NCI-H1417 treated with DMSO at 0.1 percent for 48 hours (cell line): ENCODE measurements around the gene OGN.

Experiments used
- DNase-seq: peaks from one replicate; lab custom pipeline; 2025; lab: John Stamatoyannopoulos, UW

The OGN gene

DNA sequence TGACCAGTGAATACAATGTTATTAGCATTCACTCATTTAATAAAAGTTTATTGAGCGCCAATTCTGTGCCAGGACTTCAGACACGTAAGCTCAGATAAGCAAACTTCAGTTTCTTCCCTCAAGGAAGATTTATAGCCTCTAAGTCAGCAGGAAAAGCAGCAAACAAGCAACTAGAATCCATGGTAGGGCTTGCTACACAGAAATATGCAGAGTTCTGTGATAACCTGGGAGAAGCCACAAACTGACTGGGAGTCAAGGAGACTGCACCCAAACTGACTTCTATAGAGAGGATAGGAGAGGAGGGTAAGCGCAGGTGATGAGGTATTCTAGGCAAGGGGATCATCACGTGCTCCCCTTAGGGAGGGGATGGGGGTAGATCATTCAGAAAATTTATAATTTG, 1.4 kb upstream of the OGN start:
- DNase-seq: no peak

DNA sequence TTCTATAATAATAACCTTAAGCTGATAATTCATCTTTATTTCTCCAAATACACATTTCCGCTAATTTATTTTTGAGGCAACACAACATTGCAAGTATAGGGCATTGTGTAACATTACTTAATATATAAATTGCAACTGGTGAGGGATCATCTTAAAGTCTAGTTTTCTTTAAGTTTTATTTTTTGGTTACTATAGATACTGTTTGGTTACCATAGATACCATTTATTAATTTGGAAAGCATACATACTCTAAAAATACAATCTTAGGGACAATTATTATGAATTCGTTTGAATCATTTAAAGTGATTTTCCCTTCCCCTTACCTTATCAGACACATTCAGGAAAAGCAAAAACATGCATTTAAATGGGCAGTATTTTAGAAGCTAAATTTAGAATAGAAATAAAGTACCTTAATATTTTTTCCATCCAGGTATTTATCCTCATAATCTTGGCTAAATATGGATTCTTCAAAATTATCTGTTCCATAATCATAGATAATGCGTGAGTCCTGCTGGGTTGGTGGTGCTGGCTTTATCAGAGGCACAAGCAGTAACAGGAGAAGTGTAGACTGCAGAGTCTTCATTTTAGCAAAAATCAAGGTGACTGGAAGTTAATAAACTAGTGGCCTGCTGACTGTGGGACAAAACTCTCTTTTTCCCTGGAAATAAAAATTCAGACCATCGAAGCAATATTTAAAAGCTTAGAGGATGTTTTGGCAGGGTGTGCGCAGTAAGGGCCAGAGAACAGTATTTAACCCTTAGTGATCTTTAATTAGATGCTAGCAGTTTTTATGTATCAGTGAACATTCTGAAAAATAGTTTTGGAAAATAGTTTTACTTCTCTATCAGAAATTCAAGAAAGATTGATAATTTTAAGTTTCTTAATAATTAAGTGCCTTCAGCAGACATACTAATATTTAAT, 1.3 kb downstream of the OGN start:
- DNase-seq: no peak

DNA sequence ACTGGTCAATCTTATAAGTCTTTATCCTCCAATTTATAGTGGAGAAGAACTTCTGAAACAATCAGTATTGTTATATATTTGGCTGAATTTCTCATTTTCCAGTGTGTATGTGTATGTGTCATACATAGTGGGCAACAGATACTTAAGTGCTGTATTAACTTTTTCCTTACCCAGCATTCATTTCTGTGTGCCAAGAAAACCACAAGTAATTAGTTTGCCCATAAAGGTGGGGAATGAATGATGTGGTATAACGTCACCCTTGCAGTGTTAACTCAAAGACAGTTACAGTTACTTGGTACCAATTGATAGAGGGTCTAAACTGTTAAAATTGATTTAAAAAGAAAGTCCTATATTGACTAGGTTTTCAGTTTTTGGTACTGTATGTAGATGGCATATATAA, 2.0 kb downstream of the OGN start:
- no peak for DNase-seq

DNA sequence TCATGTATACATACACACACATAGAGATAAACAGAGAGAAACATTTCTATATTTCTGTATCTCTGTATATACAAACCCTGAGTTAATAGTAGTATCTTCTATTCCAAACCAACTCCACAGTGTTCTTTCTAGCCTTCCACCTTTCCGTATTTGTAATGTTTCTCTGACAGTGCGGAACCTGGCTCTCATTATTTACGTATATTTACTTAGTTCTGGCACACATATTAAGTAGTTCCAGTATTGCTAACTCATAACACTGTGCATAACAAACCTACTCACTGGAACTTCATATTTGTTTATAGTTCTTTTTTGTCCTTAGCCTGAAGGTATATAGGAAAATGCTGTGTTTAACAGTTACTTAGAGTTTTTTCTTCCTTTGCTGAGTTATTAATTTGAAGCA, 6.5 kb downstream of the OGN start:
- no peak for DNase-seq

DNA sequence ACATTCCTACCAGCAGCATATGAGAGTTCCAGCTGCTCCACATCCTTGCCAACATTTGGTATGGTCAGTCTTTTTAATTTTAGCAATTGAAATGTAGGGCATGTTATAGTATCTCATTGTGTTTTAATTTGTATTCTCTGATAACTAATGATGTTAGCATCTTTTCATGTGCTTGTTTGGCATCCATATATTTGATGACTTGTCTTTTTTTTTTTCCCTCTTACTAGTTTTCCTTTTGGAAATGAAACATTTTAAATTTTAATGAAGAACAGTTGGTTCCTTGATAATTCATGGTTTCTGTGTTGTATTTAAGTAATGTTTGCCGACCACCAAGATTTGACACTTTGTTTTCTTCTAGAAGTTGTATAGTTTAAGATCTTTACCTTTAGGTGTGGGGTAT, 8.8 kb downstream of the OGN start:
- no peak for DNase-seq

DNA sequence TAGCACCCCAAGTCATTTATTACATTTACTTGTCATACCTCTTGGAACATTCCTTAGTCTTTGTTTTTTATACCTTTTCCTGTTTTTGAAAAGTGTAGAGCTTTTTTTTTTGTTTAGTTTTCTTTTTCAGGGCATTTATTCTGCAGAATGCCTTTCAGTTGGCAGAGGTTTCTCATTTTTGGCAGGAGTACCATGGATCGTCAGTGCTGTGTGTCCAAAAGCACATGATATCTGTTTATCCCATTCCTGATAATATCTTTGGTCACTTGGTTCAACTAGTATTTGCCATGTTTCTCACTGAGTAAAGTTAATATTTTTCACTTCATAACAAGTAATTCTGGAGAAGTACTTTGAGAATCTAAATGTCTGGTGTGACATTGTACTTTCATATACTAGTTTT, 10.7 kb downstream of the OGN start:
- DNase-seq: no peak

DNA sequence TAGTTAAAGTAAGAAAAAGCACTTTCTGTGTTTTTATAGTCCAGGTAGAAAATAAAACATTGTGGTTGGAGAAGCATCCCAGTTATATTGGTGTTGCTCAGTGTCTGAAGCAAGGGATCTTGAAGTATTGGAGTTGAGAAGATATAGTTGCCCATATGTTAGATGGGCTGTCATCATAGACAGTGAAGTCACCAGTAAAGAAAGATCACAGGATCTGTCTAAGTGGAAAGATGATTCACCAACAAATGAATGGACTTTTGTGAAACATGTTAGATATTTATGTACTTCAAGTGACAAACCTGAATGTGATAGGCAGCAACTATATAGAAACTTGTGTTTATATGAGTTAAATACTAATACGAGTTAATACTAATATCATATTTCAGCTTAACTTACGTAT, 11.7 kb downstream of the OGN start:
- no peak for DNase-seq

DNA sequence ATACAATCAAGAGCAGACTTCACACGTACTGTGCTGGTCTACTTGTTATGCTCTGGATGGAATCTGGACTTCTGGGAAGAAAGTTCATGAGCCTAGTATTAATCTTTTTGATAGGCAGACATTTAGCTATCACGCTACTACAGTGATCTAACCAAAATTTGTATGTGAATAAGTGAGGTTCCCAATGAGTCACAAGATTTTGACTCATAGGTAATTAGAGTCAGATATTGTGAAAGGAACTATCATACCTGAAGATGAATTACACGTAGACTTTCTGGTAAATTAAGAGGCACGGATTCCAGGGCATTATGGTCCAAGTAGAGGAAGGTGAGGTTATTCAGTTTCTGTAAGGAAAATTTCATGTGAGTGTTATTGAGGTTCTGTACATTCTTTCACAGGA, 18.4 kb downstream of the OGN start:
- no peak for DNase-seq

DNA sequence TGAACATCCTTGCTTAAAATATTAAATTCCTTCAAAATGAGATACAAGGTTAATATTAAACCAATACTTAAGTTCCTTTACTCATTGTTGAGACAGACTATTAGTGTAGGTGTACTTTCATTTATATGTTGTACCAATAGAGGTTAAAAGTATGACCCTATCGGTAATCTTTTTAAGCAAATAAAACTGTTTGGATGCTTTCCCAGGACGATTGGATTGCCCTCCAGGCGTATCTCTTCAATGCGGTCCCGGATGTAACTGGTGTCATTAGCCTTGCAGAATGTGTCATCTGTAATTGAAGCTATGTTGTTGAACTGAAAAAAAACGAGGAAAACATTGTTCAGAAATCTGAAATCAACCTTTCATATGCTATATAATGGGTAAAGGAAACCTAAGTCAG, 18.9 kb downstream of the OGN start:
- DNase-seq: no peak

DNA sequence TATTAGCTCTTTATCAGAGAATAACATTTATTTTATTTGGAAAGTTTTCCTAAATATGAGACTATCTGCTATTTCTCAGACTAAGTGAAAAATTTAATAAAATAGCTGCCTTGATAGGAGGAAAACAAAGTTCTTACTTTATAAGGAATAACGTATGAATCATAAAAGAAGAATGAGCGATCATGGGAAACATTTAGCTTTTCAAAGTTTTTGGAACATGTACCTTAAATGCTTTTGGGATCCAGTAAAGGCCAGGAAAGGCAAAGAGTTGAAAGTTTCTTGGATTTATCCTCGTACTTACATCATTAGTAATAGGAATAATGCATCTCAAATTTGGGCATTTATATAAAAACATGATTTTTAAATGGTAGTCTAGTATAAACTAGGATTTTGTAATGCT, 19.4 kb downstream of the OGN start:
- no peak for DNase-seq

DNA sequence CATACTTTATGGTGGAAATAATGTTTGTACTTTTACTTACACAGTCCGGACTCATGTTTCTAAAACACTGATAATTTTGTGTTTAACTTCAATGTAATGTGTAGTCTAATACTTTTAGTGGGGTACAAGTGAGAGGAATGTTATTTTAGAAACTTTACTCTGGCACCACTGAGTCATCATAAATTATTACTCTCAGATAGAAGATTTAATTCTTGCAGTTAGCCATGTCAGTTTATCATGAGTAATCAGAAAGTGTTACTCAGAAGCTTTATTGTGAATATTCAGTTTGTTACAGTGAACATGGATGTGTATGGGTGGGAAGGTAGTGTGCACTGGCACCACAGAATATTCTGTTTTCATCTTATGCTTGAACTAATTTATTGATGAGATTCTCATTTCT, 20.0 kb downstream of the OGN start:
- no peak for DNase-seq

DNA sequence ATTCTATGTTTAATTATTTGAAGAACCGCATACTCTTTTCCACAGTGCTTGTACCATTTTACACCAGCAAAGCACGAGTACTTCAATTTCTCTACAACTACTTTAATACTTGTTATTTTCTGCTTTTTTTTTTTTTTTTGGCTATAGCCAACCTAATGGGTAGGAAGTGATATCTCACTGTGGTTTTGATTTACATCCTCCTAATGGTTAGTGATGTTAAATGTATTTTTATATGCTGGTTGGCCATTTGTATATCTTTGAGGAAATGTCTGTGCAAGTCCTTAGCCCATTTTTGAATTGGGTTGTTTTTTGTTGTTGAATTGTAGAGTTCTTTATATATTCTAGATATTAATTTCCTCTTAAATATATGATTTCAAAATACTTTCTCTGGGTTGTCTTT, 22.6 kb downstream of the OGN start:
- DNase-seq: no peak

DNA sequence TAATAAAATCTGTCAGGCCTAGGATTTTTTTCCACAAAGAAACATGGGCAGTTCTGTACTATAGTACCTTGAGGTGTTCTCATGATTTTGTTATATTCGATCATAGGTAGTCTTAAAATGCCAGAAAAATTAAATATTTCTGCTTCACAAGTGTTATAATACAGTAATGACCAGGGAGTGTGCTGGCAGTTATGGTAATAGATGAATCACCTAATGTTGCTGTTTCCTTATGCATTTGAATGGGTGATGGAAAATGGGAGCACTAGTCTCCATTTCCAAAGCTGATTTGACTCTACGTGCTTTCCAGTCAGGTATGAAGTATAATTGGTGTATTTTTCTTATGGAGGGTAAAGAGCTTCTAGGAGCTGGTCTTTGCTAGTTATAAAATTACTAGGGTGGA, 23.8 kb downstream of the OGN start:
- no peak for DNase-seq

DNA sequence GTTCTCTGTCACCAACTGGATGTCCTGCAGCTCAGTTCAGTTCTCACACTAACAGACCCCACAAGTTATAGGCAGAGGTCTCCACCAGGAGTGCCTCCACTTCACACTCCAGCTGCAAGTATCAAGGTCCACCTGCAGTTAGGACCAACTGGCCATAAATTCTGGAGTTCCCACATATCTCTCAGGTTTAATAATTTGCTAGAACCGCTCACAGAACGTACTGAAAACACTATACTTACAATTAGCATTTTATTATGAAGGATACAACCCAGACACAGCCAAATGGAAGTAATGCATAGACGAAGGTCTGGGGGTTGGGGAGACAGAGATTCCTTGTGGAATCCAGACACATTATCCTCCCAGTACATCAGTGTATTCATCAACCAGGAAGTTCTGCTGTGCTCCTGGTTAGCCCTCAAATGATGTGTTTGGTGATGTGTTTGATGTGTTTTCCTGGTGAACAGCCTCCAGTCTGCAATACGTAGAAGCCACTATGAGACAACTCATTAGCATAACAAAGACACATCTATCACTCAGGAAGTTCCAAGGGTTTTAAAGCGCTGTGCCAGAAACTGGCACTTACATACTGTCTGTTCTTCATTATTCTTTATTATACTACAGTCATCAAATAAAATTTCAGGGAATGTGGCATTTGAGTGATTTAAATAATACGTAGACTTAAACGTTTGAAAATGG, 25.4 kb downstream of the OGN start:
- DNase-seq: no peak

DNA sequence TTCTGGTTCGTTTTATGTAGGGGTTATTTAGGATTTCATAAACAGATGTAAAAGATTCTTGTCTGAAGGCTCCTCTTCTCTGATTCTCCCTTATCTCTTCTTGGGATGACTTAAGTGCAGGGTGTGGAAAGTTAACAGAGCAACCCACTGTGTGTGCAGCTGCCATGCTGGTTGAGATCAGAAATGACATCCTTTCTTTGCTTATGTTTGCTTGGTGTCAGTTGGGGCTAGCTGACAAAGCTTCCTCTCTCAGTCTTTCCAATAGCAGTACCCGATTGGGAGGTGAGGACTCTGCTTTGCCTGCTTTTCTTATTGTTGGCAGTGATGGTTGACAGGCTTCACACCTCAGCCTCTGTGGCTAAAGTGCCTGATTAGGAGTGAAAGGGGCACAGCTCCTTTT, 26.5 kb downstream of the OGN start:
- DNase-seq: no peak

DNA sequence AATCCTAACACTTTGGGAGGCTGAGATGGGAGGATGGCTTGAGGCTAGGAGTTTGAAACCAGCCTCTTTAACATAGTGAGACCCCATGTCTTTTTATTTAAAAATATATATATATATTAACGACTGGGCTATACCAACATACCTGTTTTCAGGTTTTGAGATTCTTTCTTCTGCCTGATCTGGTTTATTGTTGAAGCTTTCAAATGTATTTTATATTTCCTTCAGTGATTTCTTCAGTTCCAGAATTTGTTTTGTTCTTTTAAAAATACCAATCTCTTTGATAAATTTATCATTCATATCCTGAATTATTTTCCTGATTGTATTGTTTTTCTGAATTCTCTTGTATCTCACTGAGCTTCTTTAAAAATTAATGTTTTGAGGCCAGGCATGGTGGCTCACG, 31.2 kb downstream of the OGN start:
- DNase-seq: no peak

DNA sequence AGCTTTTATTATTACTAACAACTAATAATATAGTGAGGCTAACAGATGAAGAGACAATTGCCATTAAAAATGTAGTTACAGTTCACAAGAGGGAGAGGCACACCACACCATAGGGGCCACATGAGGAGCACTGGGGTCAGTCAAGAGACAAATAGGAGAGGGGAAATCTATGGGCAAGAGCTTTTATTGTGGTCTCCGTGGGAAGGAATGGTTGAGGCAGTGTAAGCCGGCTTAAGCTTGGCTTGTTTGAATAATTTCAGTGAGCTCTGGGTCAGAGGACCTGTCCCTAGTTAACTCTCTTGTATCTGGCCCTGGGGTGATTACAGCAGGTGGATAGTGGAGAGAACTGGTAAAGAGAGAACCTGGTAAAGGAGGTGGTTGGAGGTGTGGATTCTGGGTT, 35.3 kb downstream of the OGN start:
- DNase-seq: no peak

DNA sequence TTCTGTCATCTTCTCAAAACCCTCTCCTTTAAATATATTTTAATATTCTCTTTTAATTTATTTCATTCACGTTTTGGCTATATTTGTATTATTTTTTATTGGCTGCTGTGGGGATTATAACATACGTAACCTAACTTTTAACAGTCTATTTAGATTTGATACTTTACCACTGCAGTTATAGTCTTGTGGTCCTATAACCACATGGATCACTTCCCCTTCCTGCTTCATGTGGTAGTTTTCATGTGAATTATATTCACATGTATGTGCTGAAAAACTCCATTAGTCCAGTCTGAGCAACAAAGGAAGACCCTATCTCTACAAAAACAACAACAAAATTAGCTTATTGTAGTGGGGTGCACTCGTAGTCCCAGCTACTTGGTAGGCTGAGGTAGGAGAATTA, 44.3 kb downstream of the OGN start:
- DNase-seq: no peak

DNA sequence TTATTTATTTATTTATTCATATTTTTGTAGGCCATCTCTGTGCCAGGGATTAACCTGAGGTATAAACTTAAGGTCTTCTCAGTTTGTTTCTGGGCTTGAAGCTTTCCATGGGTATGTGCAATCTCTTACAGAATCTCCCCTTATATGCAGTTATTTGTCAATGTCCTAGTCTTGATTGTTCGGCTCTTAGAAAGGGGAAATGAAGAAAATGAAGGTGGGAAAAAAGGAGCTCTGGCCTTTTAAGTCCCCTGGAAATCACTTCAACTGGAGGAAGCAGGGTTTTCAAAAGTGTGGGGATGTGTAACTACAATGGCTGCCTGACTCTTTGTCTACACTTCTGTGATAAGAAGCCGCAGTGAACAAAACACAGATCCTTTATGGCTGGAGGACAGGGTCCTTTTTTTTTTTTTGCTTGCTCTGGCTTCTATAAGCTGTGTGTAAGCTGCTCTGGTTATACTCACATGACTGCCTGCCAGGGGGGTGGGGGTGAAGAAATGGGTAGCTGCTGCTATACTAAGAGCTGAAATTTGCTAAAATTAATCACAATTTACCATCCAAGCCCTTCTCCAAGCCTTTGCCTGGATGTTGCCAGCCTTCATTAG, 44.9 kb downstream of the OGN start:
- DNase-seq: no peak

DNA sequence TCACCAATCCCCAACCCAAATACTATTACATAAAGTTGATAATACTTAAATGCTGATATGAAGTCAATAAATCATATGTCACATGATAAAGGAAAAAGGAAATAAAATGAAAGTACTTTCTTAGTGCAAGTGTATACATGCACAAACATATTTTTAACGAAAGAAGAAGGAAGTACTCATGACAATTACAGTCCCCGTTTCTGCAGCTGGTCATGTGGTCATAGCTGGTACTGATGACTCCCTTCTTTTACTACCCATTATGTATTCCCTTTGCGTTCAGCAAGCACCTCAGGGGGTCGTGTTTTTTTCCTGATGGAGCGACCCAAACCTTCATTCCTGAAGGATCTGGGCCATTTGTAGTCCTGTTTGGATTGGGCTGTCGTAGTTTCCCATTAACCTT, 51.3 kb downstream of the OGN start:
- no peak for DNase-seq

DNA sequence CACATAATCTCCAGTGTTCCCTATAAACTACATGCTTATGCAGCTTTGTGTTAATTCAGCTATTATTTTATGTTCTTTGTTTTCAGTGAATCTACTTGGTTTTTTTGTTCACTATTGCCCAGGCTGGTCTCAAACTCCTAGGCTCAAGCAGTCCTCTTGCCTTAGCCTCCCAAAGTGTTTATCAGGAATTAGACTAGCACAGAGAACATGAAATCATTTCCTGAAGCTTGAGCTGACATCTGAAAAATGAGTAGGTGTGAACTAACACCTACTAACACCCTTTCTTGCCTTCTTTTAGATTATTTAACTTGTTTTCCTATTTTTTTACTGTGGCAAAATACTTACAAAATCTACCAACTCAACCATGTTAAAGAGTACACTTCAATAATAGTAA, 53.6 kb downstream of the OGN start:
- DNase-seq: no peak

DNA sequence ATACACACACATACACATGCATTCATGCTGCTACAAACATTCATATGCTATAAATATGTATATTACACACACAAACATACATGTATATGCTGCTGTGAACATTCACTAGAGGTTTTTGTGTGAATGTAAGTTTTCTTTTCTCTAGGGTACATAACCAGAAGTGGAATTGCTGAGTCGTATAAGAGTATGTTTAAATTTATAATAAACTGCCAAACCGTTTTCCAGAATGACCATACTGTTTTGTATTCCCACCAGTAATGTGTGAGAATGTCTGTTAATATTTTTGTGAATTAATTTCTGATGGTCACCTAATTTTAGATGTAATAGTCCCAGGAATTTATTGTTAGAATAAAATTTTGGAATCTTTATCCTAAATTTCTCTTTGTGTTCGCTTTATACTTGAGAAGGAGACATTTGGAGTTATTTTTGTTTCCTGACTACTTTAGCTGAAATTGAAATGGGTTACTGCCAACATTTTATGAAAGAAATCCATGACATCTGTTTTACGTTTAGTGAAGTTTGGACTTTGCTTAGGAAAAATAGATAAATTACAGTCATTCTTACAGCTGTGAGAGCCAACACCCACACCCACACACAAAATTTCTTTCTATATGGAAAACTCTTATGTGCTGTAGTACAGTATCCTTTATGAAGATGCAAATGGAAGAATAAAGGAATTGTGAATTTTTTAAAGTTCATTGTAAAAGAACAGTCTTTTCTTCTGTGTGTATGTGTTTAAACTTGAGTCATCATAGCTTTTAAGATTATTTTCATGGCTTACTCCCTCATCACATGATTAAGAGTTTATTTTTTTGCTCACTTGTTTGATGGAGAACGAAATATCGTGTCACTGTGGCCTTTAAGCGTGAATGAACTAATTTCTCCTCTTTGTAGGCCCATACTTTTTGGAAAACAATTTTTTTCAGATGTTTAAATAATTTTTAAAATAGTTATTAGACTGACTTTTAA, 54.3 kb downstream of the OGN start:
- no peak for DNase-seq
